SJSA1 (cell line): ENCODE results near the gene ARHGEF17. TPM values are rescaled to one million over a fixed set of nuclear protein-coding genes. Genes with fewer than 3 reads are reported as not detected.

ENCODE experiments used
- DNase-seq, 2 experiments: peaks; one replicate each; pipeline ENCODE4 v3.0.0-alpha.2; 2015 to 2020; ENCODE audit warnings: low spot score in 2 of 2, low read depth in 1 of 2
- H3K27ac ChIP-seq: fragments of 250-450 bp; sonication (Bioruptor Pico); 2 replicates; pipeline ENCODE4 v1.5.1; 2020; ENCODE audit warnings: mild to moderate bottlenecking, moderate library complexity
- H3K27me3 ChIP-seq: fragments of 250-450 bp; sonication (Bioruptor Pico); replicated peaks from 2 replicates; pipeline ENCODE4 v1.5.1; 2020; ENCODE audit warnings: mild to moderate bottlenecking, moderate library complexity
- H3K36me3 ChIP-seq: fragments of 250-450 bp; sonication (Bioruptor Pico); 2 replicates; pipeline ENCODE4 v1.5.1; 2020; ENCODE audit warnings: mild to moderate bottlenecking
- H3K4me1 ChIP-seq: fragments of 250-450 bp; sonication (Bioruptor Pico); replicated peaks from 2 replicates; pipeline ENCODE4 v1.6.1; 2021; ENCODE audit warnings: mild to moderate bottlenecking
- H3K4me3 ChIP-seq: fragments of 250-450 bp; sonication (Bioruptor Pico); 2 replicates; pipeline ENCODE4 v1.5.1; 2020; ENCODE audit warnings: mild to moderate bottlenecking
- H3K9me3 ChIP-seq: fragments of 250-450 bp; sonication (Bioruptor Pico); replicated peaks from 2 replicates; pipeline ENCODE4 v1.5.1; 2020; ENCODE audit warnings: mild to moderate bottlenecking
- total RNA-seq: library from RNA; depleted of rRNA; stranded (reverse); fragments of >200 nt; shearing (Covaris generic); gene quantifications from 2 replicates; pipeline ENCODE4 v1.2.3, GENCODE V29; 2014

Gene ARHGEF17
- total RNA-seq, 1 experiment from 2014 or later = 14.6 TPM

DNA sequence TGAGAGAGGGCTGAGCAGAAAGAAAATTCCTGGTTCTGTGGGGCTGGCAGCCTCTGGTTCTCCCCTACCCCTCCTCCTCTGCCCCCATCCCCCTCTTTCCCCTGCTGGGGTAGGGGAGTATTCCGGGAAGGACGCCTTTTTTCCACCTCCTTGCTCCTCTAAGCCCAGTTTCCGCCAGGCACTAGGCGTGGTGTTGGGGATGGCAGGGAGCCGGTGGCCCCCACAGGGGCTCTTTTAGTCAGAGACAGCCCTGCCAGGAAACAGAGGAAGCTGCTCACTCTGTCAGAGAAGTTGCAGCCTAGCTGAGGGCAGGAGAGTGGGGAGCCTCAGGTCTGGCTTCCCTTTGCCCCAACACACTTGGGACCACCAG is 15.6 kb upstream of the ARHGEF17 start:
- Histone ChIP-seq H3K36me3 (no peaks in the 10 kb centered on the region), H3K27me3 (no peaks in the 10 kb centered on the region), H3K27ac (no peak overlapping the region), H3K4me3 (no peak overlapping the region), H3K9me3 (no peaks in the 10 kb centered on the region), H3K4me1 (peaks cover 21% of the 10 kb centered on the region)
- DNase-seq = no peak

DNA sequence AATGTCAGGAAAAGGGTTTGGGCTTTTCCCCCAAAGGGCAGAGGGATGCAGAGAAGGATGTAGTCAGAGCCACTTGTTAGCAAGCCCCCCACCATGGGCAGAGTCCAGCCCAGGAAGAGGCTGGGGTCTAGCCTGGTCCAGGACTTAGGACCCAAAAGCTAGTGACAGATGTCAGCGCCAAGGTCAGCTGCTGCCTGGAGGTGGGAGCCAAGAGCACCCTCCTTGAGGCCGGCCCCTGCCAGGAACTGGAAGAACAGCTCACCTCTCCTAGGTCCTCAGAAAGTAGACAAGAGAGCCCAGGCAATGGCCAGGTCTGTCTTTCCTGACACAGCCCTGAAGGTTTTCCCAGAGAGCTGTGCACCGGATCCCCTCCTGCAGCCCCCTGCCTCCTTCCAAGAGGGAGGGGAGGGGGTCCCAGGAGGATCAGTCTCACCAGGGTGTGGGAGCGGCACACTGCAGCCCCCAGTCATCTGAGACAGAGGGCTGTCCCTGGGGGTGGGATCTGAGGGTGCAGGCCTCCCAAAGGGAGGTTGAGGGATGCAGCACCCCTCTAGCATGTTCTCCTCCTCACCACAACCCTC is 14.6 kb upstream of the ARHGEF17 start:
- H3K27me3 ChIP-seq = no peaks in the 10 kb centered on the region
- H3K4me3 ChIP-seq = no peak overlapping the region
- no peak overlapping the region for H3K27ac ChIP-seq
- peaks cover 21% of the 10 kb centered on the region for H3K4me1 ChIP-seq
- DNase-seq = no peak
- H3K36me3 ChIP-seq = no peaks in the 10 kb centered on the region
- no peaks in the 10 kb centered on the region for H3K9me3 ChIP-seq

DNA sequence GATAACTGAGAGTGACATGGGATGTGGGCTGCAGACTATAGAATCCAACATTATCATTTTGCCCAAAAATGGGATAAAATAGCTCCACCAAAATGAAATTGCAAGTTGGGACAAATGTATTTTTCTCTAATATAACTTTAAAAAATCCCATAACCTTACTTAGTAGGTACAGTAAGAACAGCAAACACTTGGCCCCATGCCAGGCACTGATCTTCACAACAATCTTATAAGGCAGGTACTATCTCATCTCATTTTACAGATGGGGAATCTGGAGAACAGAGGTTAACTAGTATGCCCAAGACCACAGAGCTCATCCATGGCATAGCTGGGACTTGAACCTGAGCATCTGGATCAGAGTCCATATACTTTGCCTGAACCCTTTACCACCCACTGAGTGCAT is 13.5 kb upstream of the ARHGEF17 start:
- H3K4me3 ChIP-seq = no peak overlapping the region
- no peaks in the 10 kb centered on the region for H3K27me3 ChIP-seq
- no peaks in the 10 kb centered on the region for H3K36me3 ChIP-seq
- no peaks in the 10 kb centered on the region for H3K9me3 ChIP-seq
- no peak overlapping the region for H3K27ac ChIP-seq
- peaks cover 9% of the 10 kb centered on the region for H3K4me1 ChIP-seq
- DNase-seq = no peak

- DNase-seq = peak; percentile 57 to 68
- Histone ChIP-seq H3K27me3 (no peaks in the 10 kb centered on the region), H3K4me1 (peaks cover 7% of the 10 kb centered on the region), H3K4me3 (no peak overlapping the region), H3K36me3 (no peaks in the 10 kb centered on the region), H3K9me3 (no peaks in the 10 kb centered on the region), H3K27ac (no peak overlapping the region)
Measured at GRCh38 chr11:73295241-73295995, 12.7 kb upstream of the ARHGEF17 start.

GRCh38 chr11:73295996-73296318 is 12.1 kb upstream of the ARHGEF17 start:
- no peaks in the 10 kb centered on the region for H3K9me3 ChIP-seq
- DNase-seq = no peak
- H3K36me3 ChIP-seq = no peaks in the 10 kb centered on the region
- H3K4me3 ChIP-seq = no peak overlapping the region
- no peak overlapping the region for H3K27ac ChIP-seq
- H3K27me3 ChIP-seq = no peaks in the 10 kb centered on the region
- H3K4me1 ChIP-seq = peaks cover 7% of the 10 kb centered on the region

DNA sequence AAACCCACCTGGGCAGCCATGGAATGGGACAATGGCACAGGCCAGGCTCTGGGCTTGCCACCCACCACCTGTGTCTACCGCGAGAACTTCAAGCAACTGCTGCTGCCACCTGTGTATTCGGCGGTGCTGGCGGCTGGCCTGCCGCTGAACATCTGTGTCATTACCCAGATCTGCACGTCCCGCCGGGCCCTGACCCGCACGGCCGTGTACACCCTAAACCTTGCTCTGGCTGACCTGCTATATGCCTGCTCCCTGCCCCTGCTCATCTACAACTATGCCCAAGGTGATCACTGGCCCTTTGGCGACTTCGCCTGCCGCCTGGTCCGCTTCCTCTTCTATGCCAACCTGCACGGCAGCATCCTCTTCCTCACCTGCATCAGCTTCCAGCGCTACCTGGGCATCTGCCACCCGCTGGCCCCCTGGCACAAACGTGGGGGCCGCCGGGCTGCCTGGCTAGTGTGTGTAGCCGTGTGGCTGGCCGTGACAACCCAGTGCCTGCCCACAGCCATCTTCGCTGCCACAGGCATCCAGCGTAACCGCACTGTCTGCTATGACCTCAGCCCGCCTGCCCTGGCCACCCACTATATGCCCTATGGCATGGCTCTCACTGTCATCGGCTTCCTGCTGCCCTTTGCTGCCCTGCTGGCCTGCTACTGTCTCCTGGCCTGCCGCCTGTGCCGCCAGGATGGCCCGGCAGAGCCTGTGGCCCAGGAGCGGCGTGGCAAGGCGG is 11.4 kb upstream of the ARHGEF17 start:
- Histone ChIP-seq H3K36me3 (no peaks in the 10 kb centered on the region), H3K27ac (no peak overlapping the region), H3K4me3 (no peak overlapping the region), H3K27me3 (no peaks in the 10 kb centered on the region), H3K9me3 (no peaks in the 10 kb centered on the region), H3K4me1 (peaks cover 7% of the 10 kb centered on the region)
- DNase-seq = no peak

DNA sequence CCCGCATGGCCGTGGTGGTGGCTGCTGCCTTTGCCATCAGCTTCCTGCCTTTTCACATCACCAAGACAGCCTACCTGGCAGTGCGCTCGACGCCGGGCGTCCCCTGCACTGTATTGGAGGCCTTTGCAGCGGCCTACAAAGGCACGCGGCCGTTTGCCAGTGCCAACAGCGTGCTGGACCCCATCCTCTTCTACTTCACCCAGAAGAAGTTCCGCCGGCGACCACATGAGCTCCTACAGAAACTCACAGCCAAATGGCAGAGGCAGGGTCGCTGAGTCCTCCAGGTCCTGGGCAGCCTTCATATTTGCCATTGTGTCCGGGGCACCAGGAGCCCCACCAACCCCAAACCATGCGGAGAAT is 10.9 kb upstream of the ARHGEF17 start:
- no peaks in the 10 kb centered on the region for H3K27me3 ChIP-seq
- no peaks in the 10 kb centered on the region for H3K36me3 ChIP-seq
- H3K4me1 ChIP-seq = peaks cover 7% of the 10 kb centered on the region
- H3K4me3 ChIP-seq = no peak overlapping the region
- no peak overlapping the region for H3K27ac ChIP-seq
- DNase-seq = no peak
- no peaks in the 10 kb centered on the region for H3K9me3 ChIP-seq

DNA sequence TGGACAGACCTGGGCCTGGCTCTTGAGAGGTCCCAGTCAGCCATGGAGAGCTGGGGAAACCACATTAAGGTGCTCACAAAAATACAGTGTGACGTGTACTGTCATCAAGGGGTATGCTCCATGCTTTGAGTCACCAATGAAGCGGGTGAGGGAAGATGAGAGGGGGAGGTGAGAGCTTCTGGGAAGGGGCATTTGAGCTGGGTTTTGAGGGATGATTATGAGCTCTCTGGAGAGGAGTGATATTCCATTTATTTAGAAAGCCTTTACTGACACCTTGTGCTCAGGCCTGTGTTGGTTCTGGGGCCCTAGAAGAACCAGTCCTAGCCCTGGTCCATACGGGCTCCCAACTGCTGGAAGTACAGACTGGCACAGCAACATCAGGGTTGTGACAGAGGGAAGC is 10.4 kb upstream of the ARHGEF17 start:
- Histone ChIP-seq H3K9me3 (no peaks in the 10 kb centered on the region), H3K4me1 (peaks cover 7% of the 10 kb centered on the region), H3K4me3 (no peak overlapping the region), H3K27ac (no peak overlapping the region), H3K36me3 (no peaks in the 10 kb centered on the region), H3K27me3 (no peaks in the 10 kb centered on the region)
- DNase-seq = no peak

GRCh38 chr11:73298233-73298632 is 9.8 kb upstream of the ARHGEF17 start:
- Histone ChIP-seq H3K36me3 (no peaks in the 10 kb centered on the region), H3K27me3 (no peaks in the 10 kb centered on the region), H3K4me3 (no peak overlapping the region), H3K4me1 (peaks cover 7% of the 10 kb centered on the region), H3K9me3 (no peaks in the 10 kb centered on the region), H3K27ac (no peak overlapping the region)
- DNase-seq = no peak

DNA sequence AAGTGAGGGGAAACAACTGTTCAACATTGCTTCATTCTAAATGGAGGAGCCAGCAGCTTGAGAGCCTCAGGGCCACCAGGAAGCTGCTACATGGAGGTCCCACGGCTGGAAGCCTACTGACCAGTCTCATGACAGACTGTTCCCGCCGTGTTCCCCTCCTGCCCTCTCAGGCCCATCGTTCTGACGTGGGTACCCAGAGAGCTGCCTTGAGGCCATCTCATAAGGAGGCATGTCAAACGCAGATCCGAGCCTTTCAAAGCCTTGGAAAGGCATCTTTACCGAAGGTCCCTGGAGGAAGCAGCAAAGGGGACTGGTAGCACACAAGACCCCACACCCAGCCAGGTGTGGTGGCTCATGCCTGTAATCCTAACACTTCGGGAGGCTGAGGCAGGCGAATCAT is 8.3 kb upstream of the ARHGEF17 start:
- H3K36me3 ChIP-seq = no peaks in the 10 kb centered on the region
- H3K27ac ChIP-seq = no peak overlapping the region
- H3K4me1 ChIP-seq = peaks cover 7% of the 10 kb centered on the region
- H3K27me3 ChIP-seq = no peaks in the 10 kb centered on the region
- no peaks in the 10 kb centered on the region for H3K9me3 ChIP-seq
- no peak overlapping the region for H3K4me3 ChIP-seq
- no peak for DNase-seq

GRCh38 chr11:73306069-73306841 is 1.8 kb upstream of the ARHGEF17 start:
- Histone ChIP-seq H3K9me3 (no peaks in the 10 kb centered on the region), H3K36me3 (peaks cover 23% of the 10 kb centered on the region), H3K27me3 (no peaks in the 10 kb centered on the region), H3K27ac (no peak overlapping the region), H3K4me3 (no peak overlapping the region), H3K4me1 (peaks cover 25% of the 10 kb centered on the region)
- no peak for DNase-seq

DNA sequence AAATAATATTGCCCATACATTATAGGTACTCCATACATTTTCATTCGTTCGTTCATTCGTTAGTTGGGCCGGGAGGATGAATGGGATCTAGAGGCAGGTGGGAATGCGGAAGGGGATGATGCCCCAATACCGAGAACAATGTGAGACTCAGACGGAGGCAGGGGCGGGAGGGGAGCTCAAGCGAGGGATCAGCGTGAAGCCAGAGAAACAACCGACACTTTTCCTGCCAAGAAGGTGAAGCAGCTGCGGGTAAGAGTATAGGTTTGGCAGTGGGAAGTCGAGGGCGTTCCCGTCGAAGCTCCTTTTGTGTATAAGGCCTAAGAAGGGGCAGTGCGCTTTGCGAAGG is 1.1 kb upstream of the ARHGEF17 start:
- Histone ChIP-seq H3K27me3 (no peaks in the 10 kb centered on the region), H3K9me3 (no peaks in the 10 kb centered on the region), H3K4me3 (peak overlapping the region; percentile 28), H3K36me3 (peaks cover 29% of the 10 kb centered on the region), H3K4me1 (peaks cover 32% of the 10 kb centered on the region), H3K27ac (peak overlapping the region; percentile 8; the same call in 1 of the 2 replicates)
- DNase-seq = no peak

DNA sequence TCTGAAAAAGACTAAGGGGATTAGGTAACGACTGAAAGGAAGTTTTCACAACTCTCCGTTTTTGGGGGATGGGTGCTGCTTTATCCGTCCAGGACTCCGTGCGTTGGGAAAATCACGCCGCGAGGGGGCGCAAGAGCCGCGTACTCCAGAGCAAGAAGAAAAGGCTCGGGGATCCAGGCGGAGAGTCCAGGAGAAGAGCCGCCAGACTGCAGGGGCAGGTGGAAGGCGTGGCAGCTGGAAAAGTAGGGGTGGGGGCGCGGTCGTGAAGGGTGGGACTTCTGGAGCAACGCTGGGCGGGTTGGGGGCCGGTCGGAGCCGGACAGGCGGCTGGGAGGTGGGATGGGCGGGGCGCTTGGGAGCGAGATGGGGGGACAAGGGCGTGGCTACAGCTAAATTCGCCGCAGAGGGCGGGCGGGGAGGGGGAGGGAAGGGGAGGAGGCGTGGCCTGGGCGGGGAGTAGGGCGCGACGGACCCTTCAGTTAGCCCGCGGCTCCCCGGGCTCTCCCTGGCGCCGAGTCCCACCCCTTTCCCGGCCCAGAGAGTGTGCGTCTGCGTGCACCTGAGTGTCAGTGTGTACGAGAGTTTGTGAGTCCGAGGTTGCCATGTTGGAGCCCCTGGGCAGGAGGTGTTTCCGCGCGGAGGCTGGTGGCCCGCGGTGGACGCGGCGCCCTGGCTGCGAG is 613 bp upstream of the ARHGEF17 start:
- Histone ChIP-seq H3K36me3 (peaks cover 29% of the 10 kb centered on the region), H3K9me3 (no peaks in the 10 kb centered on the region), H3K27me3 (no peaks in the 10 kb centered on the region), H3K4me3 (peak overlapping the region; percentile 75), H3K4me1 (peaks cover 34% of the 10 kb centered on the region), H3K27ac (peak overlapping the region; percentile 97; the same call in 1 of the 2 replicates)
- DNase-seq = peak; percentile 85 to 96
